Urinary bladder (tissue), 4 donors: ENCODE results near the gene POC1A. TPM values are rescaled to one million over a fixed set of nuclear protein-coding genes. Genes with fewer than 3 reads are reported as not detected.

ENCODE experiments used
- DNase-seq: peaks from one replicate; pipeline ENCODE4 v3.0.0-alpha.2; 2015; ENCODE audit errors: extremely low spot score
- H3K27ac ChIP-seq: one replicate; pipeline ENCODE4 v1.5.1; 2013; ENCODE audit warnings: low read depth, mild to moderate bottlenecking, moderate library complexity
- H3K36me3 ChIP-seq: one replicate; pipeline ENCODE4 v1.6.1; 2013; ENCODE audit warnings: mild to moderate bottlenecking, moderate library complexity; ENCODE audit not compliant: insufficient read depth
- H3K4me1 ChIP-seq: one replicate; pipeline ENCODE4 v1.6.1; 2013; ENCODE audit warnings: mild to moderate bottlenecking, moderate library complexity; ENCODE audit not compliant: insufficient read depth
- H3K4me3 ChIP-seq: one replicate; pipeline ENCODE4 v1.5.1; 2013; ENCODE audit warnings: low read depth, low read length
- WGBS: extraction: QIAGEN DNeasy Blood & Tissue Kit; methylation state at CpG from one replicate; pipeline ENCODE4 v1.1.7; 2013; 5-methylcytosine and 5-hydroxymethylcytosine counted together
- polyA plus RNA-seq: library from polyadenylated mRNA; stranded (reverse); fragments of 200-250 nt; gene quantifications from one replicate; pipeline ENCODE4 v1.2.3, GENCODE V29; 2013
- total RNA-seq: library from RNA; depleted of rRNA; stranded (reverse); fragments of >200 nt; gene quantifications from one replicate; pipeline ENCODE4 v1.2.3, GENCODE V29; 2014
- donor health status: healthy with polysubstance abuse.
- donor health status: healthy.

The POC1A gene
- total and polyA plus RNA-seq, 2 donors, result 2.5 to 4.2 TPM

GRCh38 chr3:52109611-52110301 is 44.5 kb downstream of the POC1A start:
- Histone ChIP-seq H3K36me3 (no peaks in the 10 kb centered on the region), H3K27ac (no peak overlapping the region), H3K4me3 (no peak overlapping the region), H3K4me1 (no peaks in the 10 kb centered on the region)
- WGBS, result 35% methylated on average over 8 of the region's 8 CpGs
- DNase-seq, result no peak

- H3K4me1 ChIP-seq, result no peaks in the 10 kb centered on the region
- H3K36me3 ChIP-seq, result no peaks in the 10 kb centered on the region
- no peak overlapping the region for H3K27ac ChIP-seq
- 36% methylated on average over 20 of the region's 20 CpGs for WGBS
- no peak for DNase-seq
- H3K4me3 ChIP-seq, result no peak overlapping the region
These were observed 45.7 kb downstream of the POC1A start for GRCh38 chr3:52108302-52109232.

GRCh38 chr3:52106951-52107611 is 47.1 kb downstream of the POC1A start:
- 90% methylated on average over 11 of the region's 11 CpGs for WGBS
- H3K4me1 ChIP-seq, result no peaks in the 10 kb centered on the region
- no peaks in the 10 kb centered on the region for H3K36me3 ChIP-seq
- H3K4me3 ChIP-seq, result no peak overlapping the region
- no peak overlapping the region for H3K27ac ChIP-seq
- no peak for DNase-seq

GRCh38 chr3:52104684-52105640 is 49.3 kb downstream of the POC1A start:
- H3K36me3 ChIP-seq, result no peaks in the 10 kb centered on the region
- no peak overlapping the region for H3K4me3 ChIP-seq
- no peak overlapping the region for H3K27ac ChIP-seq
- H3K4me1 ChIP-seq, result no peaks in the 10 kb centered on the region
- WGBS, result 95% methylated on average over 10 of the region's 10 CpGs
- DNase-seq, result no peak

- no peak for DNase-seq
- Histone ChIP-seq H3K27ac (no peak overlapping the region), H3K36me3 (no peaks in the 10 kb centered on the region), H3K4me1 (no peaks in the 10 kb centered on the region), H3K4me3 (no peak overlapping the region)
- WGBS, result 99% methylated on average over 4 of the region's 4 CpGs
These were observed 51.3 kb downstream of the POC1A start for GRCh38 chr3:52102934-52103333.

GRCh38 chr3:52099001-52099401 is 55.2 kb downstream of the POC1A start:
- H3K27ac ChIP-seq, result no peak overlapping the region
- DNase-seq, result no peak
- 80% methylated on average over 3 of the region's 3 CpGs for WGBS

GRCh38 chr3:52097851-52098507 is 56.2 kb downstream of the POC1A start:
- no peak for DNase-seq
- no peaks in the 10 kb centered on the region for H3K36me3 ChIP-seq
- no peaks in the 10 kb centered on the region for H3K4me1 ChIP-seq
- no peak overlapping the region for H3K27ac ChIP-seq
- no peak overlapping the region for H3K4me3 ChIP-seq
- 72% methylated on average over 2 of the region's 2 CpGs for WGBS

More at GRCh38 chr3:52099001-52099401, 55.2 kb downstream of the POC1A start:
- no peaks in the 10 kb centered on the region for H3K36me3 ChIP-seq
- H3K4me1 ChIP-seq, result no peaks in the 10 kb centered on the region
- no peak overlapping the region for H3K4me3 ChIP-seq

- Histone ChIP-seq H3K4me3 (no peak overlapping the region), H3K4me1 (no peaks in the 10 kb centered on the region), H3K27ac (no peak overlapping the region), H3K36me3 (no peaks in the 10 kb centered on the region)
- 94% methylated on average over 8 of the region's 8 CpGs for WGBS
- no peak for DNase-seq
These were observed 58.0 kb downstream of the POC1A start for GRCh38 chr3:52095990-52096775.

GRCh38 chr3:52094571-52095485 is 59.4 kb downstream of the POC1A start:
- Histone ChIP-seq H3K4me1 (no peaks in the 10 kb centered on the region), H3K4me3 (no peak overlapping the region), H3K27ac (no peak overlapping the region), H3K36me3 (no peaks in the 10 kb centered on the region)
- DNase-seq, result no peak
- 97% methylated on average over 11 of the region's 11 CpGs for WGBS

- no peak for DNase-seq
- 89% methylated on average over 7 of the region's 7 CpGs for WGBS
- Histone ChIP-seq H3K36me3 (no peaks in the 10 kb centered on the region), H3K27ac (no peak overlapping the region), H3K4me3 (no peak overlapping the region), H3K4me1 (no peaks in the 10 kb centered on the region)
These were observed 60.3 kb downstream of the POC1A start for GRCh38 chr3:52093756-52094545.

GRCh38 chr3:52092891-52093290 is 61.3 kb downstream of the POC1A start:
- Histone ChIP-seq H3K27ac (no peak overlapping the region), H3K4me3 (no peak overlapping the region), H3K36me3 (no peaks in the 10 kb centered on the region), H3K4me1 (no peaks in the 10 kb centered on the region)
- WGBS, result 88% methylated on average over 7 of the region's 7 CpGs
- no peak for DNase-seq
